KMS-11 (cell line): ENCODE measurements around the gene SERPINB1.

Source experiments
- H2AFZ ChIP-seq: fragments of 200-600 bp; sonication (generic); 2 replicates; pipeline ENCODE4 v1.6.1; 2016; ENCODE audit warnings: antibody characterized with exemption, mixed run types, low read depth
- H3K27ac ChIP-seq: fragments of 200-600 bp; sonication (generic); 2 replicates; pipeline ENCODE4 v1.6.1; 2016; ENCODE audit warnings: mild to moderate bottlenecking, mixed run types
- H3K27me3 ChIP-seq: fragments of 200-600 bp; sonication (generic); 2 replicates; pipeline ENCODE4 v1.6.1; 2017; ENCODE audit warnings: mild to moderate bottlenecking, low read depth, mixed run types, moderate library complexity; ENCODE audit not compliant: insufficient read depth
- H3K36me3 ChIP-seq: fragments of 200-600 bp; sonication (generic); 2 replicates; pipeline ENCODE4 v1.6.1; 2017; ENCODE audit warnings: mild to moderate bottlenecking, mixed run types; ENCODE audit not compliant: insufficient read depth
- H3K4me1 ChIP-seq: fragments of 200-600 bp; sonication (generic); 2 replicates; pipeline ENCODE4 v1.6.1; 2016; ENCODE audit warnings: mild to moderate bottlenecking, low read depth, mixed run types; ENCODE audit not compliant: poor library complexity, severe bottlenecking
- H3K4me2 ChIP-seq: fragments of 200-600 bp; sonication (generic); 2 replicates; pipeline ENCODE4 v1.7.0; 2016; ENCODE audit warnings: mild to moderate bottlenecking, mixed run types
- H3K4me3 ChIP-seq: fragments of 200-600 bp; sonication (generic); IDR thresholded peaks from 2 replicates; pipeline ENCODE4 v1.6.1; 2017; ENCODE audit warnings: low read depth, low read length, mixed read lengths; ENCODE audit not compliant: insufficient read depth
- H3K79me2 ChIP-seq: fragments of 200-600 bp; sonication (generic); 2 replicates; pipeline ENCODE4 v1.6.1; 2016; ENCODE audit warnings: low read depth, mixed run types; ENCODE audit not compliant: insufficient read depth
- H3K9ac ChIP-seq: fragments of 200-600 bp; sonication (generic); 2 replicates; pipeline ENCODE4 v1.6.1; 2016; ENCODE audit warnings: mild to moderate bottlenecking, mixed run types
- H4K20me1 ChIP-seq: fragments of 200-600 bp; sonication (generic); 2 replicates; pipeline ENCODE4 v1.6.1; 2016; ENCODE audit warnings: mild to moderate bottlenecking, mixed run types; ENCODE audit not compliant: insufficient read depth
- TF ChIP-seq, protein P1 (sequence below): fragments of 200-600 bp; sonication (generic); conservative IDR thresholded peaks from 2 replicates; pipeline ENCODE4 v1.6.1; 2017; ENCODE audit warnings: low read depth, mild to moderate bottlenecking, antibody characterized with exemption, low read length, moderate library complexity, mixed read lengths

Gene SERPINB1

DNA sequence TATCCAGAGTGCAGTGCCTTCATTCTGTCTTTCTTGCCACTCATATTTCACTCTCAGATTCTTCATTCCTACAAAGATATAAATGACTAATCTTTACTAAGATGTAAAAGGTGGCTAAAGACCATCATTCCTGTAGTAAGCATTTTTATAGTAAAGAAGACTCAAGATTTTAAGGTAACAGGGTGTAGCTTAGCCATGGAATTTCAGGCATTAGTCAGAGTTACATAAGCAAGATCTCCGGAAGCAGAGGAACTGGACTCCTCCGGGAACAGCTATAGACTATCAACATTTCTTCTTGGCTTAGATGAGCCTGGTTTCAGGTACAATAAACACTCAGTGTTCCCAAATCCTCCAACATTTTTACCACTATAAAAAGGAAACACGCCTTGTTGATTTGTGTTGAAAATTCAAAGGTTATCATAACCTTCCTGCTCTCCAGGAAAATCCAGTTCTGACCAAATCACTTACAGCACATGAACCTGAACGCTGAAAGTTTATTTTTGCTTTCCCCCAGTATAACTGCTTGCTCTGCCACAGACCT is 23.7 kb downstream of the SERPINB1 start:
- Histone ChIP-seq H3K36me3 (no peaks in the 10 kb centered on the region), H3K27ac (no peak overlapping the region), H4K20me1 (no peaks in the 10 kb centered on the region), H3K9ac (no peak overlapping the region), H3K4me2 (no peak overlapping the region), H3K4me1 (no peaks in the 10 kb centered on the region), H3K4me3 (no peak overlapping the region), H3K27me3 (no peaks in the 10 kb centered on the region; the same call in 1 of the 2 replicates), H2AFZ (no peak overlapping the region), H3K79me2 (no peaks in the 10 kb centered on the region)
- TF ChIP-seq, protein P1, sequence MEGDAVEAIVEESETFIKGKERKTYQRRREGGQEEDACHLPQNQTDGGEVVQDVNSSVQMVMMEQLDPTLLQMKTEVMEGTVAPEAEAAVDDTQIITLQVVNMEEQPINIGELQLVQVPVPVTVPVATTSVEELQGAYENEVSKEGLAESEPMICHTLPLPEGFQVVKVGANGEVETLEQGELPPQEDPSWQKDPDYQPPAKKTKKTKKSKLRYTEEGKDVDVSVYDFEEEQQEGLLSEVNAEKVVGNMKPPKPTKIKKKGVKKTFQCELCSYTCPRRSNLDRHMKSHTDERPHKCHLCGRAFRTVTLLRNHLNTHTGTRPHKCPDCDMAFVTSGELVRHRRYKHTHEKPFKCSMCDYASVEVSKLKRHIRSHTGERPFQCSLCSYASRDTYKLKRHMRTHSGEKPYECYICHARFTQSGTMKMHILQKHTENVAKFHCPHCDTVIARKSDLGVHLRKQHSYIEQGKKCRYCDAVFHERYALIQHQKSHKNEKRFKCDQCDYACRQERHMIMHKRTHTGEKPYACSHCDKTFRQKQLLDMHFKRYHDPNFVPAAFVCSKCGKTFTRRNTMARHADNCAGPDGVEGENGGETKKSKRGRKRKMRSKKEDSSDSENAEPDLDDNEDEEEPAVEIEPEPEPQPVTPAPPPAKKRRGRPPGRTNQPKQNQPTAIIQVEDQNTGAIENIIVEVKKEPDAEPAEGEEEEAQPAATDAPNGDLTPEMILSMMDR: no peak

DNA sequence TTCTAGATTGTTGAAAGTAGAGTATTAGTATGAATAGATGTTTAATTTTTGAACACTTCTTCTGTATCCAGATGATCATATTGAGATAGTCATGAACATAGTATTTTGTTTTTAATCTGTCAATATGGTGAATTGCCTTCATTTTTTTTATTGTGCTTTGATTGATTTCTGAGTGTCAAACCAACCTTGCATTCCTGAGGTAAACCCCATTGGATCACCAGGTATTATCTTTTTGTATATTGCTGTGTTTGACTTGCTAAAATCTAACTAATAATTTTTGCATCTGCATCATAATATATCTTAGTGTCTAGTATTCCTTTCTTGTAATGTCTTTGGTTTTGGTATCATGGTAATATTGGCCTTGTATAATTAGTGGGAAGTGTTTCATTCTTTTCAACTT is 25.5 kb downstream of the SERPINB1 start:
- Histone ChIP-seq H3K4me1 (no peaks in the 10 kb centered on the region), H3K79me2 (no peaks in the 10 kb centered on the region), H2AFZ (no peak overlapping the region), H3K9ac (no peak overlapping the region), H3K36me3 (no peaks in the 10 kb centered on the region), H3K4me2 (no peak overlapping the region), H4K20me1 (no peaks in the 10 kb centered on the region), H3K27me3 (no peaks in the 10 kb centered on the region), H3K4me3 (no peak overlapping the region), H3K27ac (no peak overlapping the region)
- TF ChIP-seq, protein P1: no peak

DNA sequence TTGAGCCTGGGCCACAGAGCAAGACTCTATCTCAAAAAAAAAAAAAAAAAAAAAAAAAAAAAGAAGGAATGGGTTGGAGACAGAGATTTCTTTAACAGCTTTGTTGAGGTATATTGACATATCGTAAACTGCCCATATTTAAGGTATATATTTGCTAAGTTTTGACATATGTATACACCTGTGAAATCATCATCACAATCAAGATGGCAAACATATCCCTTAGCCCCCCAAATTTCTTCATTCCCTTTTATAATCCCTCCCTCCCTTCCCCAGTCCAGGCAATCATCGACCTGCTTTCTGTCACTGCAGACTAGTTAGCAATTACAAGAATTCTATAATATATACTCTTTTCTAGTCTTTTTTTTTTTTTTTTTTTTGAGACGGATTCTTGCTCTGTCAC is 29.0 kb downstream of the SERPINB1 start:
- Histone ChIP-seq H3K4me1 (no peaks in the 10 kb centered on the region), H3K79me2 (no peaks in the 10 kb centered on the region), H3K27me3 (no peaks in the 10 kb centered on the region), H3K9ac (no peak overlapping the region), H3K27ac (no peak overlapping the region), H3K36me3 (no peaks in the 10 kb centered on the region), H3K4me2 (no peak overlapping the region), H4K20me1 (no peaks in the 10 kb centered on the region), H2AFZ (no peak overlapping the region), H3K4me3 (no peak overlapping the region)
- TF ChIP-seq, protein P1: no peak

DNA sequence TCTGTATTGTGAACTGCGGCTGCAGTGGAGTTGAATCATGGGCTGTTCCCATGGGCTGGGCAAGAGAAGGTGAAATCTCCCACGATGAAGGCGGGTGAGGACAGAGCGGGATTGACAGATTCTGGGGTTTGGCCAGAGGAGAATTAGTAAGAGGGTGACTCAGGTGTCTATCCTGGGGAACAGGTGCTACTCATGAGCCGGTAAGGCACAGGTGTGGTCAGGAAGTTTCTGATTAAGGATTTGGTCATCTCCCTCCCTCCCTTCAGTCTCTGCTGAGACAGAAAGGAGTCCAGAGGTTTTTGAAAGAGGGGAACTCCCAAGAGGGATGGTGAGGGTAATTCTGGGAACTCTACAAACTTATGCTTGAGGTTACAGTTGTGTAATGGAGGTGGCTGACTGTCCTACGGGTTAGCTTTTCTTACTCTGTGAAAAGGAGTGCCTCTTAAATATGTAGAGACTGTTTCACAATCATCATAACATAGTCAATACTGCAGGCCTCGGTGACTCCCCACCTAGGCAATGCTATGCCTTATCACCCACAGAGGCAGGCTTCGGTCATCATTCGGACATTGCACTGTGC is 31.5 kb downstream of the SERPINB1 start:
- H3K36me3 ChIP-seq: no peaks in the 10 kb centered on the region
- TF ChIP-seq, protein P1: no peak
- no peak overlapping the region for H3K4me3 ChIP-seq
- no peaks in the 10 kb centered on the region for H3K4me1 ChIP-seq
- no peak overlapping the region for H3K9ac ChIP-seq
- no peak overlapping the region for H3K4me2 ChIP-seq
- no peaks in the 10 kb centered on the region for H3K27me3 ChIP-seq
- no peak overlapping the region for H2AFZ ChIP-seq
- H4K20me1 ChIP-seq: no peaks in the 10 kb centered on the region
- no peak overlapping the region for H3K27ac ChIP-seq
- H3K79me2 ChIP-seq: no peaks in the 10 kb centered on the region
